ENCODE data around the gene TAF1. TPM values are rescaled to one million over a fixed set of nuclear protein-coding genes. Genes with fewer than 3 reads are reported as not detected.
"Not testable (repeated sequence)": the region's sequence is repeated elsewhere in the genome, so short reads cannot be mapped to it uniquely, and the experiment has no call there.

Gene TAF1
- total RNA-seq, 1 donor from 2014 or later, result 25.3 TPM

DNA sequence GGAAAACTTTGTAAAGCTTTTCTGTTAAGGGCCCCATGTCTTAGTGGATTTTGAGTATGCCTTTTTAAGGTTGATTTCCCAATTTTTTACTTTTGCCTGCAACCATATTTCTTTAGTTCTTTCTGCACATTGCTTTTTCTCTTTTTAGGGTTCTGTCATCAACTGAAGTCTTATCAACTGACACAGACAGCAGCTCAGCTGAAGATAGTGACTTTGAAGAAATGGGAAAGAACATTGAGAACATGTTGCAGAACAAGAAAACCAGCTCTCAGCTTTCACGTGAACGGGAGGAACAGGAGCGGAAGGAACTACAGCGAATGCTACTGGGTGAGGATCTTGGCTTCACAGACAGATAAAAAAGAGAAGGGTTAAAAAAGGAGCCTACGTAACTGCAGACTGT lies 27.8 kb downstream of the TAF1 start:
- H3K4me3 ChIP-seq (ENCODE audit: low read depth, low read length), result no peak overlapping the region
- TF ChIP-seq, protein P1, sequence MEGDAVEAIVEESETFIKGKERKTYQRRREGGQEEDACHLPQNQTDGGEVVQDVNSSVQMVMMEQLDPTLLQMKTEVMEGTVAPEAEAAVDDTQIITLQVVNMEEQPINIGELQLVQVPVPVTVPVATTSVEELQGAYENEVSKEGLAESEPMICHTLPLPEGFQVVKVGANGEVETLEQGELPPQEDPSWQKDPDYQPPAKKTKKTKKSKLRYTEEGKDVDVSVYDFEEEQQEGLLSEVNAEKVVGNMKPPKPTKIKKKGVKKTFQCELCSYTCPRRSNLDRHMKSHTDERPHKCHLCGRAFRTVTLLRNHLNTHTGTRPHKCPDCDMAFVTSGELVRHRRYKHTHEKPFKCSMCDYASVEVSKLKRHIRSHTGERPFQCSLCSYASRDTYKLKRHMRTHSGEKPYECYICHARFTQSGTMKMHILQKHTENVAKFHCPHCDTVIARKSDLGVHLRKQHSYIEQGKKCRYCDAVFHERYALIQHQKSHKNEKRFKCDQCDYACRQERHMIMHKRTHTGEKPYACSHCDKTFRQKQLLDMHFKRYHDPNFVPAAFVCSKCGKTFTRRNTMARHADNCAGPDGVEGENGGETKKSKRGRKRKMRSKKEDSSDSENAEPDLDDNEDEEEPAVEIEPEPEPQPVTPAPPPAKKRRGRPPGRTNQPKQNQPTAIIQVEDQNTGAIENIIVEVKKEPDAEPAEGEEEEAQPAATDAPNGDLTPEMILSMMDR (IDR thresholded peaks at IDR 0.05; ENCODE audit: insufficient read depth, low read length, severe bottlenecking), result no peak
- FAIRE-seq (no peak), DNase-seq (ENCODE audit: low read depth) (no peak)
- peaks cover 3% of the 10 kb centered on the region for H3K36me3 ChIP-seq (ENCODE audit: control insufficient read depth, insufficient read depth, low read length)
- no peaks in the 10 kb centered on the region for H3K27me3 ChIP-seq (ENCODE audit: control insufficient read depth, insufficient read depth, low read length)

DNA sequence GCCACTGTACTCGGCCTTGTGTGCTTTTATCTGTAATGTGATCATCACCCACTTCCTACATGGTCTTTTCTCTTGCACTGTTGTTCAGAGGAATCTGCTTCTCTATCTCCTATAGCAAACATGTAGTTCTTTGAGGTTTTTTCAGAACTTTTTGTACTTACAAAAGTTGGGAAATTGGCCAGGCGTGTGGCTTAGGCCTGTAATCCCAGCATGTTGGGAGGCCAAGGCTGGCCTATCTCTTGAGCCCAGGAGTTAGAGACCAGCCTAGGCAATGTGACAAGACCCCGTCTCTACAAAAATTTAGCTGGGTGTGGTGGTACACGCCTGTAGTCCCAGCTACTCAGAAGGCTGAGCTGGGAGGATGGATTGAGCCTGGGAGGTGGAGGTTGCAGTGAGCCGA lies 30.4 kb downstream of the TAF1 start:
- FAIRE-seq (no peak), DNase-seq (ENCODE audit: low read depth) (no peak)
- Histone ChIP-seq H3K4me3 (ENCODE audit: low read depth, low read length) (no peak overlapping the region), H3K36me3 (ENCODE audit: control insufficient read depth, insufficient read depth, low read length) (peaks cover 5% of the 10 kb centered on the region), H3K27me3 (ENCODE audit: control insufficient read depth, insufficient read depth, low read length) (no peaks in the 10 kb centered on the region)
- TF ChIP-seq, protein P1 (IDR thresholded peaks at IDR 0.05; ENCODE audit: insufficient read depth, low read length, severe bottlenecking), result no peak

DNA sequence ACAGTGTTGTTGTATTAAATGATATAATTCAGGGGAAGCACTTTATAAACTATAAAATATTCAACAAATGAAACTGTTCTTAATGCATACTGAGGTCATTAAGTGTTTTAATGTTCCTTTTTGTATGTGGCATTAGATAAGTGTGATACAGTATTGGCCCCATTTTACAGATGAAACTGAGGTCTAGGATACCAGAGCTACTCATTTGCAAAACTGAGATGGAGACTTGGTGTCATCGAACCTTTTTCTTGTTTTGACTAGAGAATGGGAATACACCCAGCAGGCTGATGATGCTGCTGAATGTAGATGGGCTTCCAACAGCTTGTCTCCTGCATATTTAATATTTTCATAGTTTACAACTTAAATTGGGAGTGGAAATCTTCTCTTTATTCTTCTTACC lies 34.6 kb downstream of the TAF1 start:
- Histone ChIP-seq H3K4me3 (ENCODE audit: low read depth, low read length) (no peak overlapping the region), H3K27me3 (ENCODE audit: control insufficient read depth, insufficient read depth, low read length) (no peaks in the 10 kb centered on the region), H3K36me3 (ENCODE audit: control insufficient read depth, insufficient read depth, low read length) (peaks cover 3% of the 10 kb centered on the region)
- no peak for FAIRE-seq
- no peak for DNase-seq (ENCODE audit: low read depth)
- TF ChIP-seq, protein P1 (IDR thresholded peaks at IDR 0.05; ENCODE audit: insufficient read depth, low read length, severe bottlenecking), result no peak

DNA sequence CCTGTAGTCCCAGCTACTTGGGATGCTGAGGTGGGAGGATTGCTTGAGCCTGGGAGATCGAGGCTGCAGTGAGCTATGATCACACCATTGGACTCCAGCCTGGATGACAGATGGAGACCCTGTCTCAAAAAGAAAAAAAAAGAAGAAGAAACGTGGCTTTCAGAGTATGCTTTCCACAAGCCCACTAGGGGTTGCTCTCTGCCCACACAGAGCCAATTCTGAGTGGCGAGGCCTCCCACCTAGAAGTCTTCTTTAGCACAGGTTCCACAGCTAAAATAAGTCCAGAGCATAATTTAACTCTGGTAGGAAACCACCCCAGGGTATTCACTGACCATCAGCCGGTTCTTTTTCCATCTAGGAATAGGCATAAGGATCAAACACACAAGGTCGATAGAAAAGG lies 50.1 kb downstream of the TAF1 start:
- not testable (repeated sequence) for H3K36me3 ChIP-seq (ENCODE audit: control insufficient read depth, insufficient read depth, low read length); H3K27me3 ChIP-seq (ENCODE audit: control insufficient read depth, insufficient read depth, low read length); H3K4me3 ChIP-seq (ENCODE audit: low read depth, low read length); DNase-seq (ENCODE audit: low read depth)
- FAIRE-seq, result peak; percentile 95

DNA sequence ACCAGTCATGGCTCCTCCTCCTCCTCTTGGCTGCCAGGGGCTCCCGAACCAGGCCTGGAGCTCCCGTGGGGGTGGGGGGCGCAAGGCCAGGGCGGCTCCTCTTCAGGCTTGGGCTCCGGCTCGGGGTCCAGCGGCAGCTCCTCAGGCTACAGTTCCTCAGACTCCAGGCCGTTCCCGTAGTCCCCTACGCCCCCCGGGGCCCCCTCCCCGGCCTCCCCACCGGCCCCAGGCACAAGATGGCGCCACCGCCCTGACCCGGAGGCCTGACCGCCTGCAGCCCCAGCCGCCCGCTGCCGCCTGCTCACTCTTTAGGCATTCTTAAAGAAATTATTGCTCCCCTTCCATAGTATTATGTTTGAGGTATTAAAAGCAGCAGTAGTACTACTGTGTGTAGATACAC lies 54.5 kb downstream of the TAF1 start:
- DNase-seq (ENCODE audit: low read depth) (no peak), FAIRE-seq (no peak)
- peaks cover 3% of the 10 kb centered on the region for H3K36me3 ChIP-seq (ENCODE audit: control insufficient read depth, insufficient read depth, low read length)
- H3K4me3 ChIP-seq (ENCODE audit: low read depth, low read length), result no peak overlapping the region
- TF ChIP-seq, protein P1 (IDR thresholded peaks at IDR 0.05; ENCODE audit: insufficient read depth, low read length, severe bottlenecking), result no peak
- no peaks in the 10 kb centered on the region for H3K27me3 ChIP-seq (ENCODE audit: control insufficient read depth, insufficient read depth, low read length)

DNA sequence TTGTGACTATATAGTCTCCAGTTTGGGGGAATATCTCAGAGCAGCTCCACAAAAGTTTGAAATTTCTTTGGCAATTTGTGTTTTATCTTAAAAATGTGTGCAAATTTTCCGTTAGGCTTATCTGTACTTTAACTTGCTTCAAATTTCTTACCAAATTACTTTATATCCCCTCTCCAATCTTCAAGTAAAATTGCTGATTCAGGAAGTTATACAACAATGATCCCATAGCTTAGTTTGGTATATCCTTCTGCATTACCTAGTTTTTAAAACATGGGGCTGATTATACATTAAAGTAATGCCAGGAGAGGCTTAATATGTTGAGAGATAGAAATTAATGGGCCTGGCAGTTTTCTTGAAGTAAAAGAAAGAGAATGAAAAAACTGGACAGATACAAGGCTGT lies 66.6 kb downstream of the TAF1 start:
- TF ChIP-seq, protein P1 (IDR thresholded peaks at IDR 0.05; ENCODE audit: insufficient read depth, low read length, severe bottlenecking), result no peak
- Histone ChIP-seq H3K36me3 (ENCODE audit: control insufficient read depth, insufficient read depth, low read length) (no peaks in the 10 kb centered on the region), H3K27me3 (ENCODE audit: control insufficient read depth, insufficient read depth, low read length) (no peaks in the 10 kb centered on the region), H3K4me3 (ENCODE audit: low read depth, low read length) (no peak overlapping the region)
- FAIRE-seq (no peak), DNase-seq (ENCODE audit: low read depth) (no peak)
